Measurements from ENCODE around the gene ARL4A. TPM values are rescaled to one million over a fixed set of nuclear protein-coding genes. Genes with fewer than 3 reads are reported as not detected.

The ARL4A gene
- total and polyA plus RNA-seq, 9 of the 15 experiments (the other 6 are each of a cell fraction or from before 2014, with no cell fraction given) = 118 to 688 (median 172) TPM

DNA sequence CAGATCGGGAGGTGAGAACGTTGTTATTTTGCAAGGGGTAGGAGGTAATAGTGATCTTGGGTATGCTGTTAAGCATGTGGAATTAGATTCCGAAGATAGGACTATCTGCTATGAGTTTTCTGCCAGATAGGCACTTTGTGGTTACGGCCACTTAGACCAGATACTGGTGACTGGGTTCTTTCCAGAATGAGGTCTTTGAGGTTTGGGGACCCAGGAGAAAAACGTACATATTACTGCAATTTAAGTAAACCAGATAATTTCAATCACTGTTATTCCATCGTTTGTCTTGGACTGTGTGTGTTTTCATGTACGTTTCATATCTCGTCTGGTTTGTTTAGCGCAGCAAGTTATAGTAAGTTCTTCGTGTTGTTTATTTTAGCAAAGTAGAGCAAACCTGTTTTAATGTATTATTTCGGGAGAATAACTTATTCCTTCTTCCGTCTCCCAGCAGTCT lies 312 bp downstream of the ARL4A start (continued):
- TF ChIP-seq, protein P1, sequence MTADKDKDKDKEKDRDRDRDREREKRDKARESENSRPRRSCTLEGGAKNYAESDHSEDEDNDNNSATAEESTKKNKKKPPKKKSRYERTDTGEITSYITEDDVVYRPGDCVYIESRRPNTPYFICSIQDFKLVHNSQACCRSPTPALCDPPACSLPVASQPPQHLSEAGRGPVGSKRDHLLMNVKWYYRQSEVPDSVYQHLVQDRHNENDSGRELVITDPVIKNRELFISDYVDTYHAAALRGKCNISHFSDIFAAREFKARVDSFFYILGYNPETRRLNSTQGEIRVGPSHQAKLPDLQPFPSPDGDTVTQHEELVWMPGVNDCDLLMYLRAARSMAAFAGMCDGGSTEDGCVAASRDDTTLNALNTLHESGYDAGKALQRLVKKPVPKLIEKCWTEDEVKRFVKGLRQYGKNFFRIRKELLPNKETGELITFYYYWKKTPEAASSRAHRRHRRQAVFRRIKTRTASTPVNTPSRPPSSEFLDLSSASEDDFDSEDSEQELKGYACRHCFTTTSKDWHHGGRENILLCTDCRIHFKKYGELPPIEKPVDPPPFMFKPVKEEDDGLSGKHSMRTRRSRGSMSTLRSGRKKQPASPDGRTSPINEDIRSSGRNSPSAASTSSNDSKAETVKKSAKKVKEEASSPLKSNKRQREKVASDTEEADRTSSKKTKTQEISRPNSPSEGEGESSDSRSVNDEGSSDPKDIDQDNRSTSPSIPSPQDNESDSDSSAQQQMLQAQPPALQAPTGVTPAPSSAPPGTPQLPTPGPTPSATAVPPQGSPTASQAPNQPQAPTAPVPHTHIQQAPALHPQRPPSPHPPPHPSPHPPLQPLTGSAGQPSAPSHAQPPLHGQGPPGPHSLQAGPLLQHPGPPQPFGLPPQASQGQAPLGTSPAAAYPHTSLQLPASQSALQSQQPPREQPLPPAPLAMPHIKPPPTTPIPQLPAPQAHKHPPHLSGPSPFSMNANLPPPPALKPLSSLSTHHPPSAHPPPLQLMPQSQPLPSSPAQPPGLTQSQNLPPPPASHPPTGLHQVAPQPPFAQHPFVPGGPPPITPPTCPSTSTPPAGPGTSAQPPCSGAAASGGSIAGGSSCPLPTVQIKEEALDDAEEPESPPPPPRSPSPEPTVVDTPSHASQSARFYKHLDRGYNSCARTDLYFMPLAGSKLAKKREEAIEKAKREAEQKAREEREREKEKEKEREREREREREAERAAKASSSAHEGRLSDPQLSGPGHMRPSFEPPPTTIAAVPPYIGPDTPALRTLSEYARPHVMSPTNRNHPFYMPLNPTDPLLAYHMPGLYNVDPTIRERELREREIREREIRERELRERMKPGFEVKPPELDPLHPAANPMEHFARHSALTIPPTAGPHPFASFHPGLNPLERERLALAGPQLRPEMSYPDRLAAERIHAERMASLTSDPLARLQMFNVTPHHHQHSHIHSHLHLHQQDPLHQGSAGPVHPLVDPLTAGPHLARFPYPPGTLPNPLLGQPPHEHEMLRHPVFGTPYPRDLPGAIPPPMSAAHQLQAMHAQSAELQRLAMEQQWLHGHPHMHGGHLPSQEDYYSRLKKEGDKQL (CRISPR knock-in tag; IDR thresholded peaks at IDR 0.05; ENCODE audit: borderline replicate concordance) = no peak
- TF ChIP-seq, protein P2, sequence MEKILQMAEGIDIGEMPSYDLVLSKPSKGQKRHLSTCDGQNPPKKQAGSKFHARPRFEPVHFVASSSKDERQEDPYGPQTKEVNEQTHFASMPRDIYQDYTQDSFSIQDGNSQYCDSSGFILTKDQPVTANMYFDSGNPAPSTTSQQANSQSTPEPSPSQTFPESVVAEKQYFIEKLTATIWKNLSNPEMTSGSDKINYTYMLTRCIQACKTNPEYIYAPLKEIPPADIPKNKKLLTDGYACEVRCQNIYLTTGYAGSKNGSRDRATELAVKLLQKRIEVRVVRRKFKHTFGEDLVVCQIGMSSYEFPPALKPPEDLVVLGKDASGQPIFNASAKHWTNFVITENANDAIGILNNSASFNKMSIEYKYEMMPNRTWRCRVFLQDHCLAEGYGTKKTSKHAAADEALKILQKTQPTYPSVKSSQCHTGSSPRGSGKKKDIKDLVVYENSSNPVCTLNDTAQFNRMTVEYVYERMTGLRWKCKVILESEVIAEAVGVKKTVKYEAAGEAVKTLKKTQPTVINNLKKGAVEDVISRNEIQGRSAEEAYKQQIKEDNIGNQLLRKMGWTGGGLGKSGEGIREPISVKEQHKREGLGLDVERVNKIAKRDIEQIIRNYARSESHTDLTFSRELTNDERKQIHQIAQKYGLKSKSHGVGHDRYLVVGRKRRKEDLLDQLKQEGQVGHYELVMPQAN (IDR thresholded peaks at IDR 0.05; ENCODE audit: borderline replicate concordance) = peak; percentile 90; the same call in 1 of the 2 replicates
- no peak for TF ChIP-seq SNIP1 (IDR thresholded peaks at IDR 0.05; ENCODE audit: low read depth)
- TF ChIP-seq CBFB (CRISPR knock-in tag; IDR thresholded peaks at IDR 0.05) = no peak
- no peak for TF ChIP-seq TSC22D4 (tag; IDR thresholded peaks at IDR 0.05)
- TF ChIP-seq ZNF140 (CRISPR knock-in tag; IDR thresholded peaks at IDR 0.05) = no peak
- no peak for TF ChIP-seq ILF3 (IDR thresholded peaks at IDR 0.05; ENCODE audit: borderline replicate concordance)
- TF ChIP-seq GATA2 (CRISPR knock-in tag; IDR thresholded peaks at IDR 0.05) = peak; percentile 82
- no peak; the same call in 1 of the 2 replicates for TF ChIP-seq MBD2 (IDR thresholded peaks at IDR 0.05; ENCODE audit: borderline replicate concordance, low read depth)
- no peak; the same call in 1 of the 2 replicates for TF ChIP-seq PML (IDR thresholded peaks at IDR 0.05; ENCODE audit: low read length)
- TF ChIP-seq, protein P3, sequence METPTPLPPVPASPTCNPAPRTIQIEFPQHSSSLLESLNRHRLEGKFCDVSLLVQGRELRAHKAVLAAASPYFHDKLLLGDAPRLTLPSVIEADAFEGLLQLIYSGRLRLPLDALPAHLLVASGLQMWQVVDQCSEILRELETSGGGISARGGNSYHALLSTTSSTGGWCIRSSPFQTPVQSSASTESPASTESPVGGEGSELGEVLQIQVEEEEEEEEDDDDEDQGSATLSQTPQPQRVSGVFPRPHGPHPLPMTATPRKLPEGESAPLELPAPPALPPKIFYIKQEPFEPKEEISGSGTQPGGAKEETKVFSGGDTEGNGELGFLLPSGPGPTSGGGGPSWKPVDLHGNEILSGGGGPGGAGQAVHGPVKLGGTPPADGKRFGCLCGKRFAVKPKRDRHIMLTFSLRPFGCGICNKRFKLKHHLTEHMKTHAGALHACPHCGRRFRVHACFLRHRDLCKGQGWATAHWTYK (CRISPR knock-in tag; IDR thresholded peaks at IDR 0.05) = no peak
- no peak for TF ChIP-seq MCM3 (IDR thresholded peaks at IDR 0.05)
- TF ChIP-seq ARID2 (IDR thresholded peaks at IDR 0.05) = no peak
- TF ChIP-seq, protein P4, sequence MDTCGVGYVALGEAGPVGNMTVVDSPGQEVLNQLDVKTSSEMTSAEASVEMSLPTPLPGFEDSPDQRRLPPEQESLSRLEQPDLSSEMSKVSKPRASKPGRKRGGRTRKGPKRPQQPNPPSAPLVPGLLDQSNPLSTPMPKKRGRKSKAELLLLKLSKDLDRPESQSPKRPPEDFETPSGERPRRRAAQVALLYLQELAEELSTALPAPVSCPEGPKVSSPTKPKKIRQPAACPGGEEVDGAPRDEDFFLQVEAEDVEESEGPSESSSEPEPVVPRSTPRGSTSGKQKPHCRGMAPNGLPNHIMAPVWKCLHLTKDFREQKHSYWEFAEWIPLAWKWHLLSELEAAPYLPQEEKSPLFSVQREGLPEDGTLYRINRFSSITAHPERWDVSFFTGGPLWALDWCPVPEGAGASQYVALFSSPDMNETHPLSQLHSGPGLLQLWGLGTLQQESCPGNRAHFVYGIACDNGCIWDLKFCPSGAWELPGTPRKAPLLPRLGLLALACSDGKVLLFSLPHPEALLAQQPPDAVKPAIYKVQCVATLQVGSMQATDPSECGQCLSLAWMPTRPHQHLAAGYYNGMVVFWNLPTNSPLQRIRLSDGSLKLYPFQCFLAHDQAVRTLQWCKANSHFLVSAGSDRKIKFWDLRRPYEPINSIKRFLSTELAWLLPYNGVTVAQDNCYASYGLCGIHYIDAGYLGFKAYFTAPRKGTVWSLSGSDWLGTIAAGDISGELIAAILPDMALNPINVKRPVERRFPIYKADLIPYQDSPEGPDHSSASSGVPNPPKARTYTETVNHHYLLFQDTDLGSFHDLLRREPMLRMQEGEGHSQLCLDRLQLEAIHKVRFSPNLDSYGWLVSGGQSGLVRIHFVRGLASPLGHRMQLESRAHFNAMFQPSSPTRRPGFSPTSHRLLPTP (IDR thresholded peaks at IDR 0.05; ENCODE audit: borderline replicate concordance, extremely low read depth, insufficient read length) = no peak
- peak in 1 of 2 experiments; percentile 52; a peak in 1 of 4 replicates for TF ChIP-seq MCM7 (IDR thresholded peaks at IDR 0.05)
- TF ChIP-seq BMI1 (IDR thresholded peaks at IDR 0.05; ENCODE audit: low read length) = no peak
- TF ChIP-seq DMBX1 (CRISPR knock-in tag; IDR thresholded peaks at IDR 0.05; ENCODE audit: borderline replicate concordance) = no peak
- TF ChIP-seq KDM1A (IDR thresholded peaks at IDR 0.05) = peak; percentile 69 to 73
- no peak; a peak in 1 of 4 replicates for TF ChIP-seq TBL1XR1 (IDR thresholded peaks at IDR 0.05; ENCODE audit: low read length in 2 of 2)
